Transverse colon (tissue), 4 donors: Measurements from ENCODE around the gene PRIM2.

Experiments
- CTCF ChIP-seq, 5 experiments: fragments of 200-600 bp in 3 of 5; fragments of 450-650 bp in 2 of 5; sonication (generic) in 3 of 5; IDR thresholded peaks; 1 replicate in 2 of 5; 2 replicates in 3 of 5; pipeline ENCODE4 v1.5.1; 2016 to 2017; ENCODE audit warnings: antibody characterized with exemption in 5 of 5, inconsistent platforms in 3 of 5, mild to moderate bottlenecking in 2 of 5, moderate library complexity in 1 of 5
- EP300 ChIP-seq: sonication (generic); formaldehyde crosslinking; IDR thresholded peaks from one replicate; pipeline ENCODE4 v1.6.1; 2017; ENCODE audit warnings: antibody characterized with exemption, low read depth
- POLR2AphosphoS5 ChIP-seq, 3 donors: sonication (generic); formaldehyde crosslinking; IDR thresholded peaks; one replicate each; pipeline ENCODE4 v1.6.1; 2016; ENCODE audit warnings: antibody characterized with exemption in 3 of 3

GRCh38 chr6:57279013-57279412 is 38.4 kb upstream of the PRIM2 start:
- TF ChIP-seq CTCF (IDR thresholded peaks at IDR 0.05) (no peak), EP300 (no peak), POLR2AphosphoS5 (IDR thresholded peaks at IDR 0.05) (no peak)
